MCF 10A (cell line): ENCODE data around the gene SIX5. TPM values are rescaled to one million over a fixed set of nuclear protein-coding genes. Genes with fewer than 3 reads are reported as not detected.

ENCODE experiments used
- BruUV-seq: library from RNA; stranded (reverse); fragments of 400-500 nt; replicated peaks from 2 replicates; lab custom pipeline; 2021; lab: Mats Ljungman, UMichigan
- CTCF ChIA-PET: fragments of 300-600 bp; sonication (Branson Sonifier 250); formaldehyde crosslinking; extraction: SDS; loops from one replicate; lab custom pipeline; 2021; ENCODE audit warnings: antibody characterized with exemption, inconsistent platforms; lab: Yijun Ruan, JAX
- POLR2A ChIA-PET: fragments of 300-600, 350-650 bp; sonication (Branson Sonifier 250); formaldehyde crosslinking; extraction: SDS; loops from one replicate; lab custom pipeline; 2020; ENCODE audit warnings: antibody characterized with exemption, inconsistent platforms; lab: Yijun Ruan, JAX
- DNase-seq: peaks from one replicate; pipeline ENCODE4 v3.0.0-alpha.2; 2018; ENCODE audit not compliant: unreplicated experiment
- H3K27ac Mint-ChIP-seq: one replicate; pipeline ENCODE4 v1.8.0; 2022; ENCODE audit warnings: mild to moderate bottlenecking, low read depth, mixed read lengths; ENCODE audit not compliant: unreplicated experiment
- H3K27me3 Mint-ChIP-seq: one replicate; pipeline ENCODE4 v1.8.0; 2022; ENCODE audit warnings: mixed read lengths; ENCODE audit not compliant: insufficient read depth, unreplicated experiment
- H3K36me3 Mint-ChIP-seq: one replicate; pipeline ENCODE4 v1.8.0; 2022; ENCODE audit warnings: mild to moderate bottlenecking, moderate library complexity, mixed read lengths; ENCODE audit not compliant: insufficient read depth, unreplicated experiment
- H3K4me1 Mint-ChIP-seq: one replicate; pipeline ENCODE4 v1.8.0; 2022; ENCODE audit warnings: mixed read lengths; ENCODE audit not compliant: insufficient read depth, unreplicated experiment
- H3K4me3 Mint-ChIP-seq: one replicate; pipeline ENCODE4 v1.8.0; 2022; ENCODE audit warnings: mild to moderate bottlenecking, moderate library complexity, mixed read lengths; ENCODE audit not compliant: unreplicated experiment
- H3K9me3 Mint-ChIP-seq: one replicate; pipeline ENCODE4 v1.8.0; 2022; ENCODE audit warnings: mixed read lengths; ENCODE audit not compliant: unreplicated experiment
- intact Hi-C: fragments of 100-400 bp; cut with micrococcal nuclease; formaldehyde crosslinking; loops from 2 replicates; pipeline ENCODE4 v1.14.1; 2022
- total RNA-seq: library from RNA; stranded (reverse); gene quantifications from 2 replicates; pipeline ENCODE4 v1.2.3, GENCODE V29; 2022
- TF ChIP-seq, protein P1 (sequence below): fragments of 200-600 bp; IDR thresholded peaks from one replicate; pipeline ENCODE4 v1.8.0; 2022; ENCODE audit warnings: antibody characterized with exemption, mild to moderate bottlenecking; ENCODE audit not compliant: unreplicated experiment

Gene SIX5
- total RNA-seq, 1 experiment from 2014 or later: 19.6 TPM

DNA sequence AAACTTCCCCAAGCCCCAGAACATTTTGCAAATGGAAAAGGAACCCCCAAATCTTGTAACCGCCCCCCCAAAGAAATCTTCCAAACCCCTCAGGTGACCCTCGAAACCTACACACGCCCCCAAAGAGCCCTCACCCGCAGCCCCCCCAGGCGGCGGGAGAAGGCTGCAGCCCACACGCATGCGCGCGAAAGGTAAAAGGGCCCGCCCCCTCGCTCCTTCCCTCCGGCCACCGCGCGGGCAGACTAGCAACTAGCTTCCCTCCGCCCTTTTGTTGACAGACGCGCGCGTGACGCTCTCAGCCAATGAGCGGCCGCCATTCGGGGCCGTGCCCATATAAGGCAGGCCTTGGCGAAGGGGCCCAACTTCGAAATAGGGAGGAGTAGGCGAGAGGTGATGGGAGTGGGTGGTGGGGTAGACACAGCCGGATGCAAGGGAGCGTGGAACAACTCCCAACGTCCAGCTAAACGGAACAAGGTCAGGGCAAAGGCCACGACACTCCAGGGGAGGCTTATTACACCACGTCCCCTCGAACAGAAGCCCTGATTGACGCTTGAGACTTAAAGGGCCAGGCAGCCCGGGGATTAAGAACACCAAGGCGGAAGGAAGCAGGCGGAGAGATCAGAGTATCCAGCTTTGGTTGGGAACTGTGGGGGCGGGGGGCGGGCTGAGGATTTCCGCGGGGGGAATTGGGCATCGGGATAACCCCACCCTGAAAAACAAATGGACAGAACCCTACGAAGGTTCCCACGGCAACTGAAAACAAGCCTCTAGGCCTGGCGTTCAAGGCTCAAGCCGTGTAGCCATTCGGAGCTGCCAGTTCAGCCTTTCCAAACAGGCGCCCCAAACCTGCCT lies 51.7 kb downstream of the SIX5 start:
- Mint-ChIP-seq H3K4me1 (peaks cover 18% of the 10 kb centered on the region), H3K36me3 (peaks cover 25% of the 10 kb centered on the region), H3K4me3 (peak overlapping the region; percentile 98), H3K9me3 (no peaks in the 10 kb centered on the region), H3K27ac (peak overlapping the region; percentile 97), H3K27me3 (no peaks in the 10 kb centered on the region)
- POLR2A ChIA-PET: interaction anchor here (0.5 to 6.7 kb wide), 36 partner anchors 9 to 1052 kb away, joined by 3 to 152 read pairs (median 4); partner anchors contain the start of genes DMPK, DMWD, FBXO46 and IRF2BP1
- DNase-seq: peak; percentile 100
- CTCF ChIA-PET: interaction anchor here (0.6 to 3.6 kb wide), 12 partner anchors 10 to 316 kb away, joined by 3 to 19 read pairs (median 4); partner anchors contain the start of genes FBXO46, QPCTL, SIX5 and SNRPD2
- intact Hi-C loops: loop anchor here (1.0 kb wide), 2 partner anchors 32 to 50 kb away; no protein-coding TSS in a partner anchor
- BruUV-seq: no TSS peak
- TF ChIP-seq, protein P1, sequence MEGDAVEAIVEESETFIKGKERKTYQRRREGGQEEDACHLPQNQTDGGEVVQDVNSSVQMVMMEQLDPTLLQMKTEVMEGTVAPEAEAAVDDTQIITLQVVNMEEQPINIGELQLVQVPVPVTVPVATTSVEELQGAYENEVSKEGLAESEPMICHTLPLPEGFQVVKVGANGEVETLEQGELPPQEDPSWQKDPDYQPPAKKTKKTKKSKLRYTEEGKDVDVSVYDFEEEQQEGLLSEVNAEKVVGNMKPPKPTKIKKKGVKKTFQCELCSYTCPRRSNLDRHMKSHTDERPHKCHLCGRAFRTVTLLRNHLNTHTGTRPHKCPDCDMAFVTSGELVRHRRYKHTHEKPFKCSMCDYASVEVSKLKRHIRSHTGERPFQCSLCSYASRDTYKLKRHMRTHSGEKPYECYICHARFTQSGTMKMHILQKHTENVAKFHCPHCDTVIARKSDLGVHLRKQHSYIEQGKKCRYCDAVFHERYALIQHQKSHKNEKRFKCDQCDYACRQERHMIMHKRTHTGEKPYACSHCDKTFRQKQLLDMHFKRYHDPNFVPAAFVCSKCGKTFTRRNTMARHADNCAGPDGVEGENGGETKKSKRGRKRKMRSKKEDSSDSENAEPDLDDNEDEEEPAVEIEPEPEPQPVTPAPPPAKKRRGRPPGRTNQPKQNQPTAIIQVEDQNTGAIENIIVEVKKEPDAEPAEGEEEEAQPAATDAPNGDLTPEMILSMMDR: no peak

DNA sequence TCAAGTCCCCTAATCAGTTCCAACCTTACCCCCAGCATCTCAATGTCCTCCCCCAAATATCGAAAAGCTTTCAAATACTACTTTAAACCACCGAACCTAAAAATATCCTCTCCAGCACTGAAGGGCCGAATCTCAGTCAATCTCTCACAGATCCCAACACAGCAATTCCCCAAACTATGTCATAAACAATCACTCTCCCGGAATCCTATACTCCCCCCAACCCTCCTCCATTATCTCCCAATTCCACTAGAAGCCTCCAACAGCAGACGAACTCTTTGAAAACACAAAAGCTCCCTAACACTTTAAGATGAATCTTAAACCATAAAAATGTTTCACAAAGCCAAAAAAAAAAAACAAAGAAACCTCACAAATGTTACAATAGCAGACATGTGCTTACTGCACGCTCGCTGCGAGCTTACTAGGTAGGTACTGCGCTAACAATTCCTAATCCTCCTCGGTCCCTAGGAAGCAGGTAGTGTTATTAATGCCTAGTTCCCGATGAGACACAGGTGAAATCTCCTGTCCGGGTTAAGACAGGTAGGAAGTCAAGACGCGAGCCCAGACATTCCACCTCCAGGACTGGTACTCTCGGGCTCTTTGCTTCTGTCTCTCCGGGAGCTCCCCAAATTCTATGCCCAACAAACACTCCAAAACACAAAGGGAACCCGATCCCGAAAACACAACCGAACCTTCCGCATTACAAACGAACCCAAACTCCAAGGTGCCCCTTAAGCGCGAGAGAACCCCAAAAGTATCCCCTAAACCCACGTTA lies 52.5 kb downstream of the SIX5 start:
- ChIA-PET CTCF (interaction anchor here (0.6 to 3.6 kb wide), 8 partner anchors 14 to 315 kb away, joined by 3 to 19 read pairs (median 5); partner anchors contain the start of genes FBXO46, QPCTL, SIX5 and SNRPD2), POLR2A (interaction anchor here (0.5 to 6.7 kb wide), 31 partner anchors 8 to 757 kb away, joined by 3 to 152 read pairs (median 5); partner anchors contain the start of genes DMPK, DMWD, FBXO46 and MEIOSIN)
- Mint-ChIP-seq H3K27ac (peak overlapping the region; percentile 97), H3K4me3 (peak overlapping the region; percentile 98), H3K4me1 (peaks cover 18% of the 10 kb centered on the region), H3K9me3 (no peaks in the 10 kb centered on the region), H3K27me3 (no peaks in the 10 kb centered on the region), H3K36me3 (peaks cover 26% of the 10 kb centered on the region)
- DNase-seq: peak; percentile 57
- TSS peak; percentile 46 for BruUV-seq
- intact Hi-C loops: loop anchor here (1.0 kb wide), 2 partner anchors 33 to 51 kb away; no protein-coding TSS in a partner anchor
- TF ChIP-seq, protein P1: no peak

DNA sequence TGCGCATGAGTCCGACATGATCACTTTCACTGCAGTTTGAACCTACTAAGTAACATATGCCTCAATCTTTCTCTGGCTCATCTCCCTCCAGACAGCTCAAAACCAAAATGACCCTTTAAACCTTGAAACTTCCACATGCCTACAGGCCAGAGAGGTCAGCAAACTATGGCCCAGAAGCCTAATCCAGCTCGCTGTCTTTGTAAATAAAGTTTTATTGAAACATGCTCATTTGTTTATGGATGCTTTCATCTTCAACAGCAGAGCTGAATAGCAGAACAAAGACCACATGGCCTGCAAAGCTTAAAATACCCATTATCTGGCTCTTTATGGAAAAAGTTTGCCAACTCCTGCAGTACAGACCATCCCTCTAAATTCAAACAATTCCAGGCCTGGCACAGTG lies 53.9 kb downstream of the SIX5 start:
- no peaks in the 10 kb centered on the region for H3K27me3 Mint-ChIP-seq
- TF ChIP-seq, protein P1: no peak
- H3K36me3 Mint-ChIP-seq: peaks cover 30% of the 10 kb centered on the region
- peaks cover 23% of the 10 kb centered on the region for H3K4me1 Mint-ChIP-seq
- no peak overlapping the region for H3K4me3 Mint-ChIP-seq
- POLR2A ChIA-PET: interaction anchor here (1.6 to 6.7 kb wide), 3 partner anchors 10 to 53 kb away, joined by 6 to 152 read pairs (median 108); partner anchors contain the start of genes QPCTL, SIX5 and SNRPD2
- no peak overlapping the region for H3K27ac Mint-ChIP-seq
- no peak for DNase-seq
- intact Hi-C loops: no loop called here
- CTCF ChIA-PET: interaction anchor here (0.5 to 3.6 kb wide), 4 partner anchors 9 to 288 kb away, joined by 3 to 19 read pairs (median 4); partner anchors contain the start of genes QPCTL and SNRPD2
- no TSS peak for BruUV-seq
- no peaks in the 10 kb centered on the region for H3K9me3 Mint-ChIP-seq

Other genes with a start within 250 kb of the SIX5 start
- 16.8 and 17.3 TPM in 2 replicates for gene OPA3, start 184.4 kb downstream of the SIX5 start, total RNA-seq
- gene GPR4, start 167.0 kb downstream of the SIX5 start, total RNA-seq: not detected in 2 replicates
- 110 and 137 TPM in 2 replicates for gene EML2, start 129.9 kb downstream of the SIX5 start, total RNA-seq
- gene GIPR, start 101.0 kb downstream of the SIX5 start, total RNA-seq: not detected in 2 replicates
- 406 and 472 TPM in 2 replicates for gene SNRPD2, start 77.3 kb downstream of the SIX5 start, total RNA-seq
- gene QPCTL, start 76.6 kb downstream of the SIX5 start, total RNA-seq: 14.9 and 17.3 TPM in 2 replicates
- 13.6 and 15.0 TPM in 2 replicates for gene FBXO46, start 38.4 kb downstream of the SIX5 start, total RNA-seq
- not detected in 2 replicates for gene MEIOSIN, start 35.8 kb downstream of the SIX5 start, total RNA-seq
- gene DMPK, start 13.2 kb upstream of the SIX5 start, total RNA-seq: 40.5 and 52.4 TPM in 2 replicates
- gene DMWD, start 23.6 kb upstream of the SIX5 start, total RNA-seq: 57.5 and 71.6 TPM in 2 replicates
- gene RSPH6A, start 46.1 kb upstream of the SIX5 start, total RNA-seq: 0.21 and 0.29 TPM in 2 replicates
- 77.4 and 86.2 TPM in 2 replicates for gene SYMPK, start 93.9 kb upstream of the SIX5 start, total RNA-seq
- gene FOXA3, start 95.1 kb upstream of the SIX5 start, total RNA-seq: not detected in 2 replicates
- gene IRF2BP1, start 116.9 kb upstream of the SIX5 start, total RNA-seq: 14.7 and 18.1 TPM in 2 replicates
- 5.5 and 7.0 TPM in 2 replicates for gene MYPOP, start 133.4 kb upstream of the SIX5 start, total RNA-seq
- gene NANOS2, start 145.5 kb upstream of the SIX5 start, total RNA-seq: not detected in 2 replicates
- gene NOVA2, start 204.6 kb upstream of the SIX5 start, total RNA-seq: not detected in 2 replicates
- 17.5 and 18.9 TPM in 2 replicates for gene CCDC61, start 226.2 kb upstream of the SIX5 start, total RNA-seq